Measurements from ENCODE around the gene LNX1.

GRCh38 chr4:53548662-53549061 is 42.6 kb downstream of the LNX1 start:
- TF ChIP-seq POLR2AphosphoS5 (IDR thresholded peaks at IDR 0.05) (no peak), CTCF (IDR thresholded peaks at IDR 0.05) (no peak), POLR2A (IDR thresholded peaks at IDR 0.05; ENCODE audit: low read depth) (no peak), EP300 (IDR thresholded peaks at IDR 0.05) (no peak)

Measured in esophagus muscularis mucosa (tissue), 4 donors.